Measurements from ENCODE around the gene TRIM68.

GRCh38 chr11:4626207-4627099 lies 18.4 kb upstream of the TRIM68 start:
- TF ChIP-seq CTCF (IDR thresholded peaks at IDR 0.05; ENCODE audit: low read depth, low read length) (peak; percentile 82), EZH2phosphoT487 (IDR thresholded peaks at IDR 0.05; ENCODE audit: low read depth) (no peak)
